Measurements from ENCODE around the gene TFCP2. TPM values are rescaled to one million over a fixed set of nuclear protein-coding genes. Genes with fewer than 3 reads are reported as not detected.
A peak's percentile ranks its signal among the peaks of the same experiment; 100 is the strongest.

Gene TFCP2
- total and polyA plus RNA-seq, 2 of the 13 experiments (the other 11 are each of a cell fraction or from before 2014, with no cell fraction given) = 7.6 to 10.0 TPM

GRCh38 chr12:51067229-51067628, 105.7 kb downstream of the TFCP2 start (continued):
- TF ChIP-seq ATF2 (CRISPR knock-in tag; IDR thresholded peaks at IDR 0.05) (no peak), JDP2 (CRISPR knock-in tag; IDR thresholded peaks at IDR 0.05; ENCODE audit: borderline replicate concordance) (no peak), TFDP1 (CRISPR knock-in tag; IDR thresholded peaks at IDR 0.05; ENCODE audit: borderline replicate concordance) (no peak), HNF4A (CRISPR knock-in tag; IDR thresholded peaks at IDR 0.05) (peak; percentile 66), ZNF460 (CRISPR knock-in tag; IDR thresholded peaks at IDR 0.05; ENCODE audit: borderline replicate concordance) (peak; percentile 75; the same call in 1 of the 2 replicates), ZNF292 (CRISPR knock-in tag; IDR thresholded peaks at IDR 0.05; ENCODE audit: borderline replicate concordance, low read depth) (no peak), ZNF468 (CRISPR knock-in tag; IDR thresholded peaks at IDR 0.05) (no peak), PITX1 (CRISPR knock-in tag; IDR thresholded peaks at IDR 0.05) (no peak; the same call in 1 of the 2 replicates)

- H3K36me3 ChIP-seq (replicated peaks in 1 of 2; ENCODE audit: control insufficient read depth in 1 of 2, insufficient read depth in 2 of 2, low read length in 2 of 2) = peaks cover 6 to 34% of the 10 kb centered on the region in 2 experiments
- no peak overlapping the region for H3K4me2 ChIP-seq (ENCODE audit: low read depth, low read length)
- no peak overlapping the region for H3K4me3 ChIP-seq (replicated peaks in 1 of 3; ENCODE audit: insufficient read depth in 1 of 3, low read depth in 2 of 3, low read length in 3 of 3)
- no peaks in the 10 kb centered on the region for H3K79me2 ChIP-seq (ENCODE audit: insufficient read depth, low read length)
- no peaks in the 10 kb centered on the region for H4K20me1 ChIP-seq (ENCODE audit: insufficient read depth, low read length)
- FAIRE-seq = no peak
- no TSS peak for BruUV-seq (replicated peaks)
- in situ Hi-C loops (cut with HindIII; ENCODE audit: extremely low pct_ligation_motif_present, low pct_unique_long_range_greater_than_20kb) = no loop called here
- no peaks in the 10 kb centered on the region for H3K9me3 ChIP-seq (ENCODE audit: low read length)
- intact Hi-C loops (cut with micrococcal nuclease; ENCODE audit: unreplicated experiment) = no loop called here
- WGBS (ENCODE audit: low lambda C conversion rate) = 99% methylated on average over 5 of the region's 5 CpGs
- TF ChIP-seq ZNF121 (CRISPR knock-in tag; IDR thresholded peaks at IDR 0.05) = peak; percentile 75
- peak; percentile 29 for TF ChIP-seq TEAD3 (CRISPR knock-in tag; optimal IDR thresholded peaks at IDR 0.05; ENCODE audit: borderline replicate concordance)
- TF ChIP-seq FOSL2 (CRISPR knock-in tag; IDR thresholded peaks at IDR 0.05) = peak; percentile 84
- TF ChIP-seq TRIM24 (CRISPR knock-in tag; IDR thresholded peaks at IDR 0.05) = no peak
- DNase-seq (ENCODE audit: low spot score) = peak; percentile 20
- H3K9ac ChIP-seq (ENCODE audit: insufficient read depth, low read depth, low read length) = no peak overlapping the region
- peak; percentile 31; the same call in 1 of the 3 replicates for ATAC-seq
- H3K27ac ChIP-seq (ENCODE audit: extremely low read length, insufficient read depth, low read length) = no peak overlapping the region
- CTCF ChIA-PET (ENCODE audit: low intra/inter-chr PET ratio, low total read pairs) = no interaction called here
- H3K4me1 ChIP-seq (ENCODE audit: insufficient read depth, low read length) = peaks cover 48% of the 10 kb centered on the region
- no peaks in the 10 kb centered on the region for H3K27me3 ChIP-seq (ENCODE audit: control insufficient read depth in 1 of 2, insufficient read depth in 2 of 2, low read length in 2 of 2)
- H2AFZ ChIP-seq (ENCODE audit: low read length) = no peak overlapping the region
- POLR2A ChIA-PET = interaction anchor here (2.6 kb wide), 1 partner anchor 18 kb away, joined by 18 read pairs; the partner anchor contains the start of gene CSRNP2
Measured at GRCh38 chr12:51065530-51065929, 107.4 kb downstream of the TFCP2 start.

Data from HepG2 (cell line).